GM19324 (cell line): Measurements from ENCODE around the gene EGF.

Experiments used
- ATAC-seq: cut with Tn5 transposase; IDR thresholded peaks from one replicate; pipeline ENCODE4 v1.9.1; 2021; ENCODE audit warnings: mild to moderate bottlenecking, moderate library complexity; ENCODE audit not compliant: unreplicated experiment, low FRiP score

Gene EGF

DNA sequence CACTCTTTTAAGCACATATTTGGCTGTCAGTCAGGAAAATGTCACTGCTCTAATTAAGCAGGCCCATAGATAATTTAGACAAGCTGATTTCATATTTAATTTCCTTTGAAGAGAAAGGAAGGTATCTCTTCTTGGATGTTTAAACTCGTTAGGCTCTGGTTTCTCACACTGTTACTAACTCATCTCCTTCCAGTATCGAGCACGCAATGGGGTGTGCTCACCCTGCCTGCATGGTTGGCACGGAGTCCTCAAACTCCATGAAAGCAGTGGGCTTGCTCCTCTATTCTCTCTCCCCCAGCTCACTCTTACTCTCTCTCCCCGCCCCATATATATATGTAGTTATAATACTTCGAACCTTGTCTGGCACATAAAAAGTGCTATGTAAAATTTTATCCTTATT is 76.9 kb downstream of the EGF start:
- no peak for ATAC-seq

- peak; percentile 88 for ATAC-seq
Measured at GRCh38 chr4:109990261-109991257, 77.9 kb downstream of the EGF start.

- no peak for ATAC-seq
Measured at GRCh38 chr4:109993116-109993515, 80.4 kb downstream of the EGF start.

DNA sequence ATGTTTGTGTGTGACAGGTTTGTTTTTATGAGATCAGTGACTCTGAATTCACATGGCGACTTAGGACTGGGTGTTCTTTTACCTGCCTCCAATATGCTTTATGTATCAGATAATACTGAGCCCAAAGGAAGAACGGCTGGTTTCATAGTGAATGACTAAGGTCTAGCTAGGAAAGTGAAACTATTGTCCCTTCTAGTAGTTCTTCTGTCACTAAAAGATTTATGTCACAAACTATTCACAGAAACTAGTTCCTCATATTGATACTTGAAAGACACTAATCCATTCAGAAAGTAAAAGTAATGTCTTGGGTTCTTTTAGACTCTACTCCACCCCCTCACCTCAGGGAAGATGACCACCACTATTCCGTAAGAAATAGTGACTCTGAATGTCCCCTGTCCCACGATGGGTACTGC is 81.7 kb downstream of the EGF start:
- peak; percentile 63 for ATAC-seq

DNA sequence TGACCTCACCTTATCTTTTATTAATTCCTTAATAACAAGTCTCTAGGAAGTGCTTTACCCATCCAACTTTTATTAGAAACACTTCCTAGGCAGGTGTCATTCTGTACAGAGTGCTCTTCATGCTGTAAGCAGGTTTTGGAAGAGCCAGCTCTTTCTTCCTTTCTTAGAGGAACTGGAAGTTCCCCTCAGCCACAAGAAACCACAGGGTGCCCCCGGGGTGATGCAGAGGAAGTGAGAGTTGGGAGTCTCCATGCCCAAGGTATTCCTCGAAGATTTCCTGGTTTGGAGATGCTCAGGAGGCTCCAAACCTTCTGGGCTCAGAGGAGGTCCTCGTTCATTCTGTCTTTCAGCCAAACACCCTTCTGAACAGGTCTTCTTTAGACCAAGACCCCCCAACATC is 83.8 kb downstream of the EGF start:
- ATAC-seq: no peak

GRCh38 chr4:109998867-109999584 is 86.3 kb downstream of the EGF start:
- peak; percentile 29 for ATAC-seq

DNA sequence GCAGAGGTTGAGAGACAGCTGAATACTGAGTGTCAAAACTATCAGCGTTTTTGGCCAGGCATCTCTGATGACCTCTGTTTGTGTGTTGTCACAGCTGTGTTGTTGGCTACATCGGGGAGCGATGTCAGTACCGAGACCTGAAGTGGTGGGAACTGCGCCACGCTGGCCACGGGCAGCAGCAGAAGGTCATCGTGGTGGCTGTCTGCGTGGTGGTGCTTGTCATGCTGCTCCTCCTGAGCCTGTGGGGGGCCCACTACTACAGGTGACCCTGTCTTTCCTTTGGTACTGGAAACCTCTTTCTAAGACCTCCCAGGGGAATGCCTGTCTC is 86.9 kb downstream of the EGF start:
- no peak for ATAC-seq

DNA sequence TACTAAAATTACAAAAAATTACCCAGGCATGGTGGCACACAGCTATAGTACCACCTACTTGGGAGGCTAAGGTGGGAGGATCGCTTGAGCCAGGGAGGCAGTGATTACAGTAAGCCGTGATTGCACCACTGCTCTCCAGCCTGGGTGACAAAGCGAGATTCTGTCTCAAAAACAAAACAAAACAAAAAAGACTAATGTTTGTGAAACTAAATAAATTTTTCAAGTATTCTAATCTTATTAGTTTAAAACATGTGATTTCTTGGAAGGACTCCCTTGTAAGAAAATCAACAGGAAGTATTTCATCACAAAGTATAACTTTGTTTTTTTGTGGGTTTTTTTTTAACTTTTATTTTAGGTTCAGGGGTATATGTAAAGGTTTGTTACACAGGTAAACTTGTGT is 89.6 kb downstream of the EGF start:
- ATAC-seq: no peak

DNA sequence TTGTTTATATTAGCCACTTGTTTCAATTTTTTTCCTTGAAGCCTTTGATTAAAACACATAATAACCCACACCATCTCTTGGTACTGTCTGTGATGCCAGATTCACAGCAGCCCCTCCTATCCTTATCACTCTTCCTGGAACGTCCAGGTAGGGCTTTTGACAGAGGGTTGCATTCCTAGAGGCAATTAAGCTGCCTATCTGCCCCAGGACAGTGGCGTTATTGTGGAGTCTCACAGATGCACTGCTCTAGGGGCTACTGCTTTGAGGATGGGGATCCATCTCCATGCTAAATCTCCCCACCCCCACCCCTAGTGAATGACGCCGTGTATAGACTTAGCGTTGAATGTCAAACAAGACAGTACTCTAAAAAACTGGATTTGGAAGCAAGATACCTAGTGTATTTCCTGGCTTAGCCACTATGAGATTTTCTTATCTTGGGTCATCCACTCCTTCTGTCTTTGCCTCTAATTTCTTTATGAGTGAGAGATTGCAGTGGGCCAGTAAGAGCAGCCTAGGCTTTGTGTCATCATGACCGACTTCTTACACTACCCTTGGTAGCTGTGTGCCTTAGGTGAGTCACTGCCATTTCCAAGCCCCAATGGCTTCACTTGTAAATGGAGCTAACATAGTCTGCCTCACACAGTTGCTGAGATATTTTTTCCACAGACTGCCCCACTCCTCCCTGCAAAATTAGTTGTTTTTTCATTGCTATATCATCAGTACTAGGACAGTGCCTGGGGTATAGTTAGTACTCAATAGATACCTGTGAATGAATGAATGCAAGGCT is 90.9 kb downstream of the EGF start:
- ATAC-seq: no peak

- no peak for ATAC-seq
Measured at GRCh38 chr4:110004556-110004955, 91.9 kb downstream of the EGF start.

- ATAC-seq: no peak
Measured at GRCh38 chr4:110005461-110006056, 92.9 kb downstream of the EGF start.

- no peak for ATAC-seq
Measured at GRCh38 chr4:110007217-110007616, 94.5 kb downstream of the EGF start.

- no peak for ATAC-seq
Measured at GRCh38 chr4:110008540-110008939, 95.9 kb downstream of the EGF start.

- no peak for ATAC-seq
Measured at GRCh38 chr4:110009550-110009949, 96.9 kb downstream of the EGF start.

DNA sequence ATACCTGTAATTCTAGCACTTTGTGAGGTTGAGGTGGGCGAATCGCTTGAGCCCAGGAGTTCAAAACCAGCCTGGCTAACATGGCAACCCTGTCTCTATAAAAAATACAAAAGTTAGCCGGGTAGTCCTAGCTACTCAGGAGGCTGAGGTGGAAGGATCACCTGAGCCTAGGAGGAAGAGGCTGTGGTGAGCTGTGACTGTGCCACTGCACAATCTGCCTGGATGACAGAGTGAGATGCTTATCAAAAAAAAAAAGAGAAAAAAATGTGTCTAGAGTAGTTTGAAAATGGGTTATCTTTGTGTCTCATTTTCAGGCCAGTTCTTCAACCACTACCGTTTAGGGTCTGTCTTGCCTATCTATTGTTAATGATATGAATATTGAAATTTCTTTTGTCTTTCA is 98.1 kb downstream of the EGF start:
- ATAC-seq: no peak

DNA sequence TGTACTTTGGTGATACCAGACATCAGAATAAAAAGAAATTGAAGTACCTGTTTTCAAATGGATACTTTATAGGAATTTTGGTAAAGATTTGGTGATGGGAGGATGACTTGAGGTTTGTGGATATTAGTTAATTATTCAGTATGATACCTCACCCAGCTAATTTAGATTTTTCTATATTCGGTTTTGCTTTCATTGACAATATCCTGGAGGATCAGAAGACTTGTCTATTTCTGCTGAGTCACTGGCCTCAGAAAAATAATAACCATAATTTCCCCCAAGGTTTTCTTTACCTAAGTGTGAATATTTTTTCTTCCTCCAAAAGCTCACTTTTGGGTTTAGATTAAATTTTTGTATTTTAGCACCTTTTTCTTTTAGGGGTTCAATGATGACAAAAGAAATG is 100.2 kb downstream of the EGF start:
- no peak for ATAC-seq

- ATAC-seq: no peak
Measured at GRCh38 chr4:110014233-110014632, 101.5 kb downstream of the EGF start.

- no peak for ATAC-seq
Measured at GRCh38 chr4:110019153-110019552, 106.5 kb downstream of the EGF start.

DNA sequence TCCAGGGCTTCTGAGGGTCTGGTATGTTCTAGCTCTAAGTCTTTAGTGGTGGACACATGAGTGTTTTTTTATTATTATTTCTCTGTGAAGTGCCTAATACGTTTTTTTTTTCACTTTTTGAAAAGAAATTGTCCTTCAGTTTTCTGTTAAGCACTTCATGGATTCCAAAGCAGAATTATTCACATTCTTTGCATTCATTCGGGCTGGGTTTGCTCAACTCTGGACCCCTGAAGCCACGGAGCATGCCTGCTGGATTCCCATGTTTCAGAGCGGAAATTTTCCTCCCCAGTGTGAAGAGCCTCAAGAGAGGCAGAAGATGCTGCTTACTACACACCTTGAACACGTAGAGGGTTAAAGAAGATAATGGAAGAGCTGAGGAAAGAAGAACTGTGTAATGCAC is 107.5 kb downstream of the EGF start:
- ATAC-seq: no peak

DNA sequence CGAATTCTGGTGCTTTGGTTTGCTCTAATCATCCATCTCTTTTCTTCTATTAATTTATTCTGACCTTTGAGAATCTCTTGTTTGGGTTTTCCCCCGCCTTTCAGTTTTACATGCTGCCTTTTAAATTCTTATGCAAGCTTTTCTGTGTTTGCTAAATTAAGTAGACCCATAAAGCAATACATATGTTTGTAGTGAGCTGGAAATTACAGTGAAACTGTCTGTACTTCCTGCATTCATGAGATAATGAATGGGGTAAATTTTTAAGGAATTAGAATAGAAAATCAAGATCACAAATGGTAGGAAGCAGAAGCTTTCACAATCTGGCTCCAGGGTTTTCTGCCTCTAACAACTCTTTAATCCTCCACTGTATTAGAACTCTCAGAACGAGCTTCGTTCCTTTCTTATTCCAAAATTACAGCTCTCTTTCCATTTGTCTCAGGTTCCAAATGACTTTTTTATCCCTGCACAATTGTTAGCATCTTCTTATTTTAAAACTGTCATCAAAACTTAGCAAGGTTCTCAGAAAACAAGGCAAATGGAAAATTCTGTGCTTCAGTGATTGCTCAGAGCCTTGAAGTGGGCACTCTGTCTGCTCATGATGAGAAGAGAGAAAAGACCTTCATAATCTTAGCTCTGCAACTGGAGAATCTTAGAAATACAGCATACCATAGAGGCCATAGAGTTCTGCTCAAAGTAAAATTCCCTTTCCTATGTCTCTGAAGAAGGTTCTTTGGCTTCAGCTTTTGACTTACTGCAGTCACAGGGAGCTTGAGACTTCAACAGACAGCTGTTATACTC is 108.2 kb downstream of the EGF start:
- ATAC-seq: no peak
